HS-5 (cell line): ENCODE measurements around the gene DUXA.
"Not testable (repeated sequence)": the region's sequence is repeated elsewhere in the genome, so short reads cannot be mapped to it uniquely, and the experiment has no call there.

Source experiments
- DNase-seq: peaks from one replicate; pipeline ENCODE4 v3.0.0-alpha.2; 2012; ENCODE audit warnings: low read depth

Gene DUXA

GRCh38 chr19:57167385-57167784 lies at the start of gene DUXA:
TSS of gene DUXA (minus strand) at chr19:57167485. CDS start at chr19:57167443, 42 bp downstream.
- DNase-seq: no peak

GRCh38 chr19:57212109-57212508 lies 44.8 kb upstream of the DUXA start:
- no peak for DNase-seq

GRCh38 chr19:57210381-57210780 lies 43.1 kb upstream of the DUXA start:
- no peak for DNase-seq

DNA sequence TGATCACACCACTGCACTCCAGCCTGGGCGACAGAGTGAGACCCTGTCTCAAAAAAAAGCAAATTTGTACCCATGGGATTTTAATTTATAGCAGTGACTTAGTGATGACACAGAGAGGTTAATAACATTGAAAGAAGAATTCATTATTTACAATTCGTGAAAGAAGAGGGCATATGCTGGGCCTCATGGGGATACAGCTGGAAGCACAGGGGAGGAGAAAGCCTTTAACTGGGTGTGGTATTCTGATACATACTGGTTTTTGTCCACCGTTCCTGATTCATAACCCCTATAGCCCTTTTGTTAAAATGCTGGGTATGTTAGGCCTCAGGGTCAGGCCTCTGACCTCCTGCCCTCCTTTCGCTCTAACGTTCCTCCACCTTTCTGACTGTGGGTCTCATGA lies 34.9 kb upstream of the DUXA start:
- DNase-seq: no peak

DNA sequence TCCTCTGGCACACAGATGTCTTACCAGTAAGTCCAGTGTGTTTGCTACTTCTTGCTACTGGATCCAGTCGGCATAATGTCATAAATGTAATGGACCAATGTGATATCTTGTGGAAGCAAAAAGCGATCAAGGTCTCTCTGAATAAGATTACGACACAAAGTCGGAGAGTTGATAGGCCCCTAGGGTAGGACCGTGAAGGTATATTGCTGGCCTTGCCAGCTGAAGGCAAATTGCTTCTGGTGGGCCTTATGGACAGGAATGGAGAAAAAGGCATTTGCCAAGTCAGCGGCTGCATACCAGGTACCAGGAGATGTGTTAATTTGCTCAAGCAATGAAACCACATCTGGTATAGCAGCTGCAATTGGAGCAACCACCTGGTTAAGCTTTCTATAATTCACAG lies 30.6 kb upstream of the DUXA start:
- DNase-seq: not testable (repeated sequence)

GRCh38 chr19:57192993-57193392 lies 25.7 kb upstream of the DUXA start:
- DNase-seq: no peak

GRCh38 chr19:57192077-57192420 lies 24.8 kb upstream of the DUXA start:
- DNase-seq: no peak

DNA sequence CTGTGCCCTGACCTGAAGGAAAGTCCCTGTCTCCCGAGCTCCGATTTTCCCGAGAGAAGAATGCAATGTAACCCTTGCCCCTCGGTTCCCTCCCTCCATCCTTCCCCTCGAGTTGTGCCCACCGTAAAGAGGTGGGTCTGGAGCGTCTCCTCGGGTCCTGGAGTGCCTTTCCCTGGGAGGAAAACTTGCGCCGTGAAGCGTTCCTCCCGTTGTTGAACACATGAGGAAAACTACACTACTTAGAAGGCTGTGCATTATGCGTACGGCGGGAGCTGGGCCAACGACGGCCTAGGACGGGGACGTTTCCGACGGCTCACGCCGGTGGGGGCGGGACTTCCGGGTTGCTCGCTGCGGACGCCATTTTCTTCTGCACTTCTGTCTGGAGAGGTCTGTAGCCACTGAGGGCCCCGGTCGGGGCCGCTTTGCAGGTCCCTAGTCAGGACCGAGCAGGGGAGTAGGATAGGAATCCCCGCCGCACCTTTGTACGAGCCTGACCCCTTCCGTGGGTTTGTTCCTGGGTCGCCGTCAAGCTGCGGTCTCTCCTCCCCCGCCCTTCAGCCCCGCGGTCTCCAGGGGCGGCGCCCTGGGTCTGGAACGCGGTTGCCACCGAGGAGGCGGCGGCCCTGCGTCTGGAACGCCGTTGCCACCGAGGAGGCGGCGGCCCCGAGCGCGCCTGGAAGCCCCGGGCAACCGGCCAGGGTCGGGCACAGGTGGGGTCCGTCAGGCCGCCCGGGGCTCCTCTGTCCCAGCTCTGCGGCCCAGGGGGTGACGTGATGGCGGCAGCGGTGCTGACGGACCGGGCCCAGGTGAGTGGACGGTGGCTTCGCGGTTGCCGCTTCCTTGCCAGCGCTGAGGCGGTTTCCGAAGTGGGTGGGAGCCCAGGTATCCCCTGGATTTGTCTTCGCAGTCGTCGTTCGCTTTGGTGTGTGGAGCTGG lies 24.1 kb upstream of the DUXA start, which contains the start of gene ZNF264:
TSS of gene ZNF264 (plus strand) at position 360 of the 936 bp plus-strand sequence. CDS start at position 774, 414 bp downstream.
- DNase-seq: peak; percentile 46

GRCh38 chr19:57190301-57190700 lies 23.0 kb upstream of the DUXA start:
- DNase-seq: no peak

DNA sequence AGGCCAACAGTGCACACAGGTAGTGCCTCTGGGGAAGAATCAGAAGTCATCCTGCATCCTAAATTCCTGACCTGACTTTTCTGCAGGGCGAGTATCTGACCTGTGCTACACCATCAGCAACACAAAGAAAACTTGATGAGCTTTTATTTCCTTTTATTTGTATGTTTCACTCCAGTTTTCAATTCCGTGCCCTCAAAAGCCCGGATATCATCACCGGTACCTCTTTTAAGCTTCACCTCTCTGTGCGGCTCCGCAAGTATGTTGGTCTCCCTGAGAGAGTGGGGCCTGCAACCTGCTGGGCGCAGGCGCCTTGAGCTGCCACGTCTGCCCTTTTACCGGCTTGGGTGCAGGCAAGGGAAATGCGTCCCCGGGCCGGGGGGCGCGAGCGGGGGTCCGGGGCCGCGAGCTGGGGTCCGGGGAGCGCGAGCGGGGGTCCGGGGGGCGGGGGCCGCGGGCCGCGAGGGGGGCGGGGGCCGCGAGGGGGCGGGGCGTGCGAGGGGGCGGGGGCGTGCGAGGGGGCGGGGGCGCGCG lies 4.3 kb upstream of the DUXA start:
- no peak for DNase-seq

DNA sequence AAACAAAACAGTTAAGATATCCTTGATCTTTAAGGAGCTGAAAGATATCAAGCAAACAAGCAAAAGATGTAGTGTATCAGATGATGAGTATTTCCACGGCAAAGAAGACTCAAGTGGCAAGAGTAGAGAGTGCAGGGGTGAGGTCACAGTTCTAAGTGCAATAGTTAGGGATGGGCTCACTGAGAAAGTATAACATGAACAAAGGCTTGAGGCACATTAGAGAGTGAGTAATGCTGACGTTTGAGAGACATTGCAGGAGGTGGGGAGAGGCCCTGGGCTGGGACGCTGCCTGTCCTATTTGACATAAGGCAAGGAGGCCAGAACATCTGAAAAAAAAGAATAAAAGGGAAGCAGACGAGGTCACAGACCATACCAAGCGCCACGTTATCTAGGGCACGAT lies 1.4 kb downstream of the DUXA start:
- no peak for DNase-seq

- DNase-seq: no peak
Measured at GRCh38 chr19:57161985-57162539, 5.2 kb downstream of the DUXA start.

DNA sequence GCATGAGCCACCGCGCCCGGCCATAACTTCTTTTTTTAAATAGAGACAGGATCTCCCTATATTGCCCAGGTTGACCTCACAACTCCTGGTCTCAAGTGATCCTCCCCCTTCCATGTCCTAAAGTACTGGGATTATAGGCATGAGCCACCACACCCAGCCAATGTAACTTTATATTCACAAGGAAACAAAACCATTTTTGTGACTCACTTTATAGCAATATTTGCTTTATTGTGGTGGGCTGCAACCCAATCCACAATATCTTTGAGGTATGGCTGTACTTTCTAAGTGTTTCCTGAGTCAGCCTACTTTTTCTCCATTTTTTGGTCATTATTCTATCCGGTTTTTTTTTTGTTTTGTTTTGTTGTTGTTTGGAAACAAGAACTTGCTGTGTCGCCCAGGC lies 14.4 kb downstream of the DUXA start:
- DNase-seq: no peak

DNA sequence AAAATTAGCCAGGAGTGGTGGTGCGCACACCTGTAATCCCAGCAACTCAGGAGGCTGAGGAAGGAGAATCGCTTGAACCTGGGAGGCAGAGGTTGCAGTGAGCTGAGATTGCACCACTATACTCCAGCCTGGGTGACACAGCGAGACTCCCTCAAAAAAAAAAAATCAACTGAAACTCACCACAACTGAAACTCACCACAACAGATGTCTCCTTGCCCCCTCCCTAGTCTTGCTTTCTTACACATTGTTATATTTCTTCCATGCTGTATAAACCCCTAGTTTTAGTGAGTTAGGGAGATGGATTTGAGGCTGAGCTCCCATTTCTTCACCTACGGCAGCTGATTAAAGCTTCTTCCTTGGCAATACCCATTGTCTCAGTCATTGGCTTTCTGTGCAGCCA lies 25.6 kb downstream of the DUXA start:
- no peak for DNase-seq

GRCh38 chr19:57135797-57136196 lies 31.5 kb downstream of the DUXA start:
- no peak for DNase-seq

GRCh38 chr19:57127403-57127802 lies 39.9 kb downstream of the DUXA start:
- not testable (repeated sequence) for DNase-seq

- DNase-seq: no peak
Measured at GRCh38 chr19:57123882-57124281, 43.4 kb downstream of the DUXA start.

GRCh38 chr19:57118848-57119247 lies 48.4 kb downstream of the DUXA start:
- DNase-seq: no peak

GRCh38 chr19:57113501-57113900 lies 53.8 kb downstream of the DUXA start:
- DNase-seq: not testable (repeated sequence)

- DNase-seq: no peak
Measured at GRCh38 chr19:57111329-57111644, 56.0 kb downstream of the DUXA start.

- no peak for DNase-seq
Measured at GRCh38 chr19:57110592-57111328, 56.5 kb downstream of the DUXA start.

DNA sequence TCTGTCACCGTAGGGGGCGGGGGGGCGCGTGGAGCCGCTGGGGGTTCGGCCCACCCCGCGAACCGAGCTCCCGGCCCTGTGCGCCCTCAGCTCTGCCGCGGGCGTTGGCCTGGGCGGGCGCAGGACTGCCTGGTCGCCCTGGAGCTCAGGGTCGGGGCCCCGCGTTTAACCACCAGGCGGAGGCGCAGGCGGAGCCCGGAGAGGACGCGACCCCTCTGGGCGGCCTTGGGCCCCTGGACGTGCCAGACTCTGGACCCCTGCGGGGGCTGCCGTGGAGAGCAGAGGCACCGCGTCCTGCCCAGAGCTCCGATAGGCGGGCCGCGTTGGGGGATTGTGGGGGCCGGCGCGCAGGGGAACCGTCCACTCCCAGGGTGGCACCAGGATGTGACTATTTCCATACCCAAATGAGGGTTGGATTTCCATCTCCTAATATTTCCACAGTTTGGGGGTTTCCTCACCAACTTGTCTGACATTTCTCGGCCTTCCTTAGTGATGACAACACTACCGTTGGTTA lies 60.5 kb downstream of the DUXA start:
- DNase-seq: no peak
